ENCODE measurements around the gene DAPK1.
A peak's percentile ranks its signal among the peaks of the same experiment; 100 is the strongest.

The DAPK1 gene

GRCh38 chr9:87590996-87591395 lies 93.3 kb downstream of the DAPK1 start:
- no peaks in the 10 kb centered on the region for H3K9me3 ChIP-seq (ENCODE audit: insufficient read depth, low read depth, low read length)

GRCh38 chr9:87592554-87593358 lies 95.1 kb downstream of the DAPK1 start:
- Histone ChIP-seq H3K36me3 (ENCODE audit: control insufficient read depth in 1 of 2, insufficient read depth in 2 of 2, low read length in 2 of 2) (no peaks in the 10 kb centered on the region), H4K12ac (ENCODE audit: low read depth, low read length) (no peak overlapping the region), H3K14ac (ENCODE audit: low read length) (no peak overlapping the region), H3K4me3 (ENCODE audit: low read depth, low read length) (no peak overlapping the region), H4K91ac (ENCODE audit: low read depth, low read length) (no peak overlapping the region), H2AFZ (ENCODE audit: insufficient read depth, low read length, poor library complexity) (no peak overlapping the region), H3K79me1 (ENCODE audit: low read length) (peaks cover 2% of the 10 kb centered on the region), H3K79me2 (ENCODE audit: control insufficient read depth, insufficient read depth, low read length, poor library complexity) (no peaks in the 10 kb centered on the region), H4K8ac (ENCODE audit: low read depth, low read length) (no peak overlapping the region), H2BK12ac (ENCODE audit: low read length) (no peak overlapping the region), H3K9ac (ENCODE audit: low read length) (no peak overlapping the region), H3K4me2 (ENCODE audit: low read length) (no peak overlapping the region), H3K27me3 (ENCODE audit: insufficient read depth, low read length) (no peaks in the 10 kb centered on the region), H2BK120ac (ENCODE audit: insufficient read depth, low read length, poor library complexity) (no peak overlapping the region), H3K23ac (ENCODE audit: low read length) (no peak overlapping the region), H3K9me3 (ENCODE audit: insufficient read depth, low read depth, low read length) (no peaks in the 10 kb centered on the region), H2BK5ac (ENCODE audit: low read depth, low read length, poor library complexity) (no peak overlapping the region), H3K18ac (ENCODE audit: low read length) (no peak overlapping the region), H2AK5ac (ENCODE audit: low read length) (no peak overlapping the region), H3K4me1 (ENCODE audit: control insufficient read depth in 1 of 2, insufficient read depth in 2 of 2, low read length in 2 of 2) (peaks cover 7 to 9% of the 10 kb centered on the region in 2 experiments), H3K27ac (ENCODE audit: low read depth, low read length) (no peak overlapping the region), H3K4ac (ENCODE audit: low read depth, low read length) (no peak overlapping the region)
- WGBS (ENCODE audit: extremely low coverage, insufficient coverage, insufficient read length): no CpG with 5 or more reads among the region's 15 CpGs
- DNase-seq: no peak

More at GRCh38 chr9:87590996-87591395, 93.3 kb downstream of the DAPK1 start:
- no peak overlapping the region for H4K12ac ChIP-seq (ENCODE audit: low read depth, low read length)
- no peak overlapping the region for H3K27ac ChIP-seq (ENCODE audit: low read depth, low read length)
- no peak overlapping the region for H3K4me3 ChIP-seq (ENCODE audit: low read depth, low read length)
- H4K91ac ChIP-seq (ENCODE audit: low read depth, low read length): no peak overlapping the region
- H3K18ac ChIP-seq (ENCODE audit: low read length): no peak overlapping the region
- no peaks in the 10 kb centered on the region for H3K79me1 ChIP-seq (ENCODE audit: low read length)
- H2AFZ ChIP-seq (ENCODE audit: insufficient read depth, low read length, poor library complexity): no peak overlapping the region
- no CpG with 5 or more reads among the region's 2 CpGs for WGBS (ENCODE audit: extremely low coverage, insufficient coverage, insufficient read length)
- peaks cover 0 to 2% of the 10 kb centered on the region in 2 experiments for H3K4me1 ChIP-seq (ENCODE audit: control insufficient read depth in 1 of 2, insufficient read depth in 2 of 2, low read length in 2 of 2)
- no peak overlapping the region for H3K4ac ChIP-seq (ENCODE audit: low read depth, low read length)
- H3K23ac ChIP-seq (ENCODE audit: low read length): no peak overlapping the region
- no peak overlapping the region for H2BK5ac ChIP-seq (ENCODE audit: low read depth, low read length, poor library complexity)
- no peaks in the 10 kb centered on the region for H3K36me3 ChIP-seq (ENCODE audit: control insufficient read depth in 1 of 2, insufficient read depth in 2 of 2, low read length in 2 of 2)
- no peak for DNase-seq
- no peaks in the 10 kb centered on the region for H3K79me2 ChIP-seq (ENCODE audit: control insufficient read depth, insufficient read depth, low read length, poor library complexity)
- H2BK12ac ChIP-seq (ENCODE audit: low read length): no peak overlapping the region
- H3K4me2 ChIP-seq (ENCODE audit: low read length): no peak overlapping the region
- H4K8ac ChIP-seq (ENCODE audit: low read depth, low read length): no peak overlapping the region
- no peaks in the 10 kb centered on the region for H3K27me3 ChIP-seq (ENCODE audit: insufficient read depth, low read length)
- H3K9ac ChIP-seq (ENCODE audit: low read length): no peak overlapping the region
- no peak overlapping the region for H2AK5ac ChIP-seq (ENCODE audit: low read length)
- no peak overlapping the region for H2BK120ac ChIP-seq (ENCODE audit: insufficient read depth, low read length, poor library complexity)
- no peak overlapping the region for H3K14ac ChIP-seq (ENCODE audit: low read length)

- Histone ChIP-seq H3K4me3 (ENCODE audit: low read depth, low read length) (no peak overlapping the region), H3K14ac (ENCODE audit: low read length) (no peak overlapping the region), H3K36me3 (ENCODE audit: control insufficient read depth in 1 of 2, insufficient read depth in 2 of 2, low read length in 2 of 2) (no peaks in the 10 kb centered on the region), H4K91ac (ENCODE audit: low read depth, low read length) (no peak overlapping the region), H3K18ac (ENCODE audit: low read length) (no peak overlapping the region), H3K4me1 (ENCODE audit: control insufficient read depth in 1 of 2, insufficient read depth in 2 of 2, low read length in 2 of 2) (peaks cover 7 to 10% of the 10 kb centered on the region in 2 experiments), H4K12ac (ENCODE audit: low read depth, low read length) (no peak overlapping the region), H3K9ac (ENCODE audit: low read length) (no peak overlapping the region), H3K79me2 (ENCODE audit: control insufficient read depth, insufficient read depth, low read length, poor library complexity) (no peaks in the 10 kb centered on the region), H2BK12ac (ENCODE audit: low read length) (no peak overlapping the region), H2AK5ac (ENCODE audit: low read length) (no peak overlapping the region), H2BK5ac (ENCODE audit: low read depth, low read length, poor library complexity) (no peak overlapping the region), H3K4me2 (ENCODE audit: low read length) (no peak overlapping the region), H3K79me1 (ENCODE audit: low read length) (peaks cover 2% of the 10 kb centered on the region), H3K9me3 (ENCODE audit: insufficient read depth, low read depth, low read length) (no peaks in the 10 kb centered on the region), H2BK120ac (ENCODE audit: insufficient read depth, low read length, poor library complexity) (no peak overlapping the region), H3K27ac (ENCODE audit: low read depth, low read length) (no peak overlapping the region), H4K8ac (ENCODE audit: low read depth, low read length) (no peak overlapping the region), H3K23ac (ENCODE audit: low read length) (no peak overlapping the region), H3K27me3 (ENCODE audit: insufficient read depth, low read length) (no peaks in the 10 kb centered on the region), H2AFZ (ENCODE audit: insufficient read depth, low read length, poor library complexity) (no peak overlapping the region), H3K4ac (ENCODE audit: low read depth, low read length) (no peak overlapping the region)
- WGBS (ENCODE audit: extremely low coverage, insufficient coverage, insufficient read length): no CpG with 5 or more reads among the region's 5 CpGs
- DNase-seq: no peak
These were observed 95.8 kb downstream of the DAPK1 start for GRCh38 chr9:87593359-87593980.

- Histone ChIP-seq H2BK12ac (ENCODE audit: low read length) (no peak overlapping the region), H3K4me1 (ENCODE audit: control insufficient read depth in 1 of 2, insufficient read depth in 2 of 2, low read length in 2 of 2) (peaks cover 7 to 10% of the 10 kb centered on the region in 2 experiments), H3K27ac (ENCODE audit: low read depth, low read length) (no peak overlapping the region), H3K36me3 (ENCODE audit: control insufficient read depth in 1 of 2, insufficient read depth in 2 of 2, low read length in 2 of 2) (no peaks in the 10 kb centered on the region), H3K79me2 (ENCODE audit: control insufficient read depth, insufficient read depth, low read length, poor library complexity) (no peaks in the 10 kb centered on the region), H3K9ac (ENCODE audit: low read length) (no peak overlapping the region), H3K4ac (ENCODE audit: low read depth, low read length) (no peak overlapping the region), H3K23ac (ENCODE audit: low read length) (no peak overlapping the region), H2BK120ac (ENCODE audit: insufficient read depth, low read length, poor library complexity) (no peak overlapping the region), H4K12ac (ENCODE audit: low read depth, low read length) (no peak overlapping the region), H3K79me1 (ENCODE audit: low read length) (peaks cover 2% of the 10 kb centered on the region), H2AK5ac (ENCODE audit: low read length) (no peak overlapping the region), H2BK5ac (ENCODE audit: low read depth, low read length, poor library complexity) (no peak overlapping the region), H3K9me3 (ENCODE audit: insufficient read depth, low read depth, low read length) (no peaks in the 10 kb centered on the region), H3K18ac (ENCODE audit: low read length) (no peak overlapping the region), H3K4me3 (ENCODE audit: low read depth, low read length) (no peak overlapping the region), H4K91ac (ENCODE audit: low read depth, low read length) (no peak overlapping the region), H2AFZ (ENCODE audit: insufficient read depth, low read length, poor library complexity) (no peak overlapping the region), H4K8ac (ENCODE audit: low read depth, low read length) (no peak overlapping the region), H3K14ac (ENCODE audit: low read length) (no peak overlapping the region), H3K27me3 (ENCODE audit: insufficient read depth, low read length) (no peaks in the 10 kb centered on the region), H3K4me2 (ENCODE audit: low read length) (no peak overlapping the region)
- peak; percentile 44 to 67 for DNase-seq
- WGBS (ENCODE audit: extremely low coverage, insufficient coverage, insufficient read length): no CpG with 5 or more reads among the region's 4 CpGs
These were observed 96.5 kb downstream of the DAPK1 start for GRCh38 chr9:87594194-87594593.

Measured in trophoblast cell (in vitro differentiated cells and primary cell).